ENCODE measurements around the gene SLC6A11.

The SLC6A11 gene

DNA sequence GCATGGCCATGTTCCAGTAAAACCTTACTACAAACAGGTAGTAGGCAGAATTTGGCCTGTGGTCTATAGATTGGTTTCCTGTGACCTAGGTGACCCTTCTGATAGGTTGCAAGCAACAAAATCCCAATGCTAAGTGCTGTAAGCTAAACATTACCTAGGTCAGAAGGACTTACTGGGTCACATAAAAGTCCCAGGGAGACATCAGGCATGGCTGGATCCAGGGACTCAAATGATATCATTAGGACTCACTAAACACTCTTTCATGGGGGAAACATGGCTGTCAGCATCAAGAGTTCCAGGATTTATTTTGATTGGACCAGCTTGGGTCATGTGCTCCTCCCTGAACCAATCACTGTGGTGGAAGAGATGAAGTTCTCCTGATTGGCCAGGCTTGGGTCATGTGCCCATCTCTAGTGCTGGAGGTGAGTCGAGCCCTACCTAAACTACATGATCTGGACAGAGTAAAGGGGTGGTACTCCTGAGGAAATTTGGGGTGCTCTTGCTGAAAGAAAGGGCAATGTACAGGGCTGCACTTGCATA is 159.7 kb downstream of the SLC6A11 start:
- DNase-seq (ENCODE audit: low read depth in 3 of 3, low spot score in 1 of 3) = no peak

DNA sequence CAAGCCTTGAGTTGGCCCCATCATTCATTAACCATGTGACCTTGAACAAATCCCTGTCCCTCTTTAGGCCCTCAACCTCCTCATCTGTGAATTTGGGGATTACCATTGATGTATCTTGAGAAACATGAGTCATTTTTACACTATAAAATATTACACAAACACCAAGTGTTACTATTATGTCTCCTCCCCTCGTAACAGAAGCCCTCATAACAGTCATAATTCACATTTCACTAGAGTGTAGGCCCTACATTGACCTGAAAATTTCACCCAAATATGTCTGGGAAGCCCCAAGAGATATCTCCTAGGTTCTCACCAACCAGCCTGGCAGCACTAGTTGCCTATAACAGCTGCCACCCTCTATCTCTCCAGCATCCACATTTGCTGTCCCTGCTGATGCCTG is 160.7 kb downstream of the SLC6A11 start:
- DNase-seq (ENCODE audit: low read depth in 3 of 3, low spot score in 1 of 3) = no peak

DNA sequence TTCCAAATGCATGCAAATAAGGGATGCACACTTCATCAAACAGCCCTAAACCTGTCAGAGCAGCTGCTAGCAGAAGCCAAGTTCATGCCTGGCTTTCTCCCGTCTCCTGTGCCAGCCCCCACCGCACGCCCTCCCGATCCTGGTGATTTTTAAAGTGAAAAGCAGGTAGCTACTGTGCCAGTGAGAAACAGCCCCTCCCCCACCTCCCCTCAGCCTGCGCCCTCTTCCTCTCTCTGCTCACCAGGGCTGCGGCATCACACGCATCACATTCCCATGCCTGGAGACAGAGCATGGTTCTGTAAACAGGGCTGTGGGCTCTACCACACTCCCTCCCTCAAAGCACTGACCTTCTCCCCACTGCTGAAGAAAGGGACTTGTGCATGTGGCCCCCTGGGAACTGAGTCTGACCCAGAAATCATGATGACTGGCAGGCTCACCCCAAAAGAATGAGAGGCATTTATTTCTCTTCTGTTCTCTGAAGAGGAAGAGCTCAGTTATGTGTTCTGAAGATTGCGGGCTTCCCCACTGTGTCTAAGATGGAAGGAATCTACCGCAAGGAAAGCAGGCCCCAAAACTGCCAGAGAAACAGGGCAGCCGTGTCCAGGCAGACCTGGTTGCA is 162.0 kb downstream of the SLC6A11 start:
- DNase-seq (ENCODE audit: low read depth in 3 of 3, low spot score in 1 of 3) = no peak

DNA sequence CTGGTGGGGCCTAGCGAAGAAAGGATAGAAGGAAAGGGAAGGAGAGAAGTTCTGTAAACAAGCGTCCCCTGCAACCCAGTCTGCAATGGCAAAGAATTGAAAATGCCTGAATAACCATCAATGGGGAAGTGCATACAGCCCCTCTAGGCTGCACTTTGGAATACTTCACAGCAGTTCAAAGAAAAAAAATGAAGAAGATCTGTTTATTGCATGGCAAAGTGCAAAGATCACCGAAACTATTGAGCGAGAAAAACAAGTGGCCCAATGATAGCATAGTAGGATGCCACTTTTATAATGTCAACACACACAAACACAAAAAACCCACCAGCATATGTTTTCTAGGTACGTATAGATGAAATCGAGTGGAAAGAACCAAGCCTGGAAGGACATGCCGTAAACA is 162.9 kb downstream of the SLC6A11 start:
- DNase-seq (ENCODE audit: low read depth in 3 of 3, low spot score in 1 of 3) = no peak

DNA sequence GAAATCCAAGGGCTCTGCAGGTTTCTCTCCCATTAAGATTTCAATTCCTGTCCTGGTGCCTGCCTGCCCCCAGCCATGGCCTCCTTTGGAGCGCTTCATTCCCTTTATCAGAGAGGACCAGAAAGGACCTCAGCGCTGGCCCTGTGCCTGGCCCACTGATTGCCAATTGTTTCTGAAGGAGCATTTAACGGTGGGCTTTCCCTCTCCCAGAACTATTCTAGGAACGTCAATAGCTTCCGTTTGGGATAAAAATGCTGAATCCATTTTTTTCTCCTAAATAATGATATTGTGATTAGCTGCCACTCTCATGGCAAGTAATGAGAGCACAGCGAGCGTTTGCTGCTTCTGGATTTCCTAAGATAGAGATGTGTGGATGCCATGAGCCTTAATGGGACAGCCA is 164.3 kb downstream of the SLC6A11 start:
- no peak for DNase-seq (ENCODE audit: low read depth in 3 of 3, low spot score in 1 of 3)

DNA sequence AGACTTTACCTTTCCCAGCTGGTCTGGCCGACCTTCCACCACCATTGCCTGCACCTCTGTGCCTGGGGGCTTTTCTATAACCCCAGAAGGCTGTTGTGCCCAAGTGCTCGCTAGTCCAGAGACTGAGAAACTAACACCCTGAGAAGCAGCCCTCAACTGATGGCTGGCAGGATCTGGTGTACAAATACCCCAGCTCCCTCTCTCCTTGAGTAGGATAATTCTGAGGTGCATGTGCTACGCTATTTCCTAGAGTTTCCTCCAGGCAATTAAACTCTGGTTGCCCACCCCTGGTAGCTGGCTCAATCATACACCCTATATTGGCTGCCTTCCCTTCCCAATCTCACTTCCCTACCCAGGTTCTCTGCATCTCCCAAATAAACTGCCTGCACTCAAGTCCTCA is 165.0 kb downstream of the SLC6A11 start:
- DNase-seq (ENCODE audit: low read depth in 3 of 3, low spot score in 1 of 3) = no peak

DNA sequence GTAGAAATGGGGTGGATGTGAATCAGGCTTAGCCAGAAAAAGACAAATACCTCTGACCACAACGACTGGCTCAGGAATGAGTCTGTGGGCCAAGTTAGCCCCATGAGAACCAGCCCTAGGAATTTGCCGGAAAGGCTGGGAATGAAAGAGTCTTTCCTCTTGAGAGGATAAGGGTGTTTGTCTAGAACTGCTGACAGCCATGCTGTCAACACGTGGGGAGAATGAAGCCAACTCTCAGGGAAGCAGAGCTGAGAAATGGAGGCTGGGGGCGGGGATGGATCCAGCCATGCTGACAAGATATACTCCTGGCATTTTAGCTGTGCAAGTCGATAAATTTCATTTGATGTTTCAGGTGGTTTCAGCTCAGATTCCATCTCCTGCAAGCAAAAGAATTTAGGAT is 165.9 kb downstream of the SLC6A11 start:
- DNase-seq (ENCODE audit: low read depth in 3 of 3, low spot score in 1 of 3) = no peak

DNA sequence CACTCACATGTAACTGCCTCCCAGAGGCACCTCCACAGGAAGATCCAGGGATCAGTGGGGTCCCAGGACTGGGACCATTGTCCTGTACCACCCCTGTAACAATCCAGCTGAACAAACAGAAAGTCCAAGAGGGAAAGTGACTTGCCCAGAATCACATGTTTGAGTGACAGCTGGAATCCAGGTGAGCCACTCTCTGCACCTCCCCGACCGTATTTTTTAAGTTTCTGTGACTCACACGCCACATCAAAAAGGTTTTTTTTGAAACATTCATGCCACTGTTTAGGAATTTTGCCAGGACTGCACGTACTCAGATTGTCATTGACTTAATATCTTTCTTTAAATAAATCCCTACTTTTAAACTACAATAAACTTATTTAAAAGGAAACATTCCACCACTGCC is 166.8 kb downstream of the SLC6A11 start:
- DNase-seq (ENCODE audit: low read depth in 3 of 3, low spot score in 1 of 3) = no peak

DNA sequence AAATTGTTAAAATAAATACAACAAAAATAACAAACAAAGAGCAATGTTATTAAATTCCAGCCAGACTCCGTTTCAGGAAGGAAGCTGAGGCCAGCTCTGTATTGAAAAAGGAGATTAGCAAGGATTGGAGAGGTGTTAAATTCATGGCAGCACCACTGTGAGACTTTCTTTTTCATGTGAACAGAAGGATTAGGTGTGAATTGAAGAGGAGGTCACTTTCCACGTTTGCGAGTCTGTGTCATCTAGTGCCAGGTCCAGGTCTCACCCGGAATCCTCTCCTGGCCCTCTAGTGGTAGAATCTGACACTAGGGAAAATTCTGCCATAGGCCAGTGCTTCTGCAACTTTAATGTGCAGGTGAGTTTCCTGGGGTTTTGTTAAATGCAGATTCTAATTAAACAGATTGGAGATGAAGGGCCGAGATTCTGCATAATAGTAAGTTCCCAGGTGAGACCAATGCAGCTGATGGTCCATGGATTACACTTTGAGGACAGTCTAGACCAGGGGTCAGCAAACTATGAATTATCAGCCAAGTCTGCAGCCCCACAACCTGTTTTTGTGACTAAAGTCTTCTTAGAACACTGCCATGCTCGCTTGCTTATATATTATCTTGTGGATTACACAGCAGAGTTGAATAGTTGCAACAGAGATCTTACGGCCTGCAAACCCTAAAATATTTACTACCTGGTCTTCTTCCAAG is 167.3 kb downstream of the SLC6A11 start:
- no peak for DNase-seq (ENCODE audit: low read depth in 3 of 3, low spot score in 1 of 3)

DNA sequence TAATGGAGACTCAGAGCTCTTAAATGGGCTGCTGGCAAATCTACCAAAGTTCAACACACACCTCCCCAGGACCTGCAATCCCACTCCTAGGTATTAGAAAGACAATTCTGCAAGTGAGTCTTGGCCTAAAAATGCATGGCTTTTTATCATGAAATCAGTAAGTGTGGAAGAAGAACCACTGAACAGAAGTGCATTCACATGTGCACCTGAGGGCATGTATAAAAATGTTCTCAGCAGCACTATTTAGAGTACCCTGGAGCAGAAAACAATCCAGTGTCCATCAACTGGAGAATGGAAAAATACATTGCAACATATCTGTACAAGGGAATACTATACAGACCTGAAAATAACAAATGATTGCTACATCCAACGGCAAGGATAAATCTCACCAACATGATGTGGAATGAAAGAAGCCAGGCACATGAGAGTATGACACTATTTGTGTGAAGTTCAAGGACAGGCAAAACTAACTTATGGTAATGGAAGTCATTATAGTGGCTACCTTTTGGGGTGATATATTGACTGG is 168.4 kb downstream of the SLC6A11 start:
- no peak for DNase-seq (ENCODE audit: low read depth in 3 of 3, low spot score in 1 of 3)

DNA sequence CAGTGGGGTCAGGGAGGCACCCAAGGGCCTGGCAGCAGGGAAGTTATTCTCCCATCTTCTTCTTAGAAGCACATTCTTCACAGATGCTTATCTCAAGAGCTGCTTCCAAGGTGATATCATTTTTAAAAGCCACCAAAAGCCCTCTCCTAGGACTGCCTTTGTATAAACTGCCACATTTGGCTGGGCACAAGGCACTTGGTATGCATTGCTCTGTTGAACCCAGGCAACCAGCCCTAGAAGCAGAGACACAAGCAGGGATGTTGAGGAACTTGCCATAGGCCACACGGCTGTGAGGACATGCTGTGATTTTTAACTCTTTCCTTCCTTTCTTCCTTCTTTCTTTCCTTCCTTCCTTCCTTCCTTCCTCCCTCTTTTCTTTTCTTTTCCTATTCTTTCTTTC is 169.2 kb downstream of the SLC6A11 start:
- DNase-seq (ENCODE audit: low read depth in 3 of 3, low spot score in 1 of 3) = no peak

DNA sequence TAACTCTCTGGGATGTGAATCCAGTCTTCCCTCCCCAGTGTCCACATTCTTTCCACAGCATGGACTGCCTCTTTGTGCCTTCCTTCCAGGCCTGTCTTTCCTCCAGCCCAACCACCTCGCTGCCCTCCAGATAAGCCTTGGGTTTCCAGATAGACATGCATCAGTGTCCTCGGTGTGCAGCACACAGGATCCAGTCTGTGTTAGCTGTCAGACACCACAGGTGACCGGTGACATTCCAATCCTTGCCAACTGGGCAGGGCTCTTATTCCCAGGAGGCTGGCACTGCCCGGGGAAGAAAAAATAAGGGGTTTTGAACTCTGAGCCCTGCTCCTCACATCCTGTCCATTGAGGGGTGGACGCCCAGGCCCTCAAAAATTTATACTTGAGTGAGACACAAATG is 170.6 kb downstream of the SLC6A11 start:
- DNase-seq (ENCODE audit: low read depth in 3 of 3, low spot score in 1 of 3) = no peak

DNA sequence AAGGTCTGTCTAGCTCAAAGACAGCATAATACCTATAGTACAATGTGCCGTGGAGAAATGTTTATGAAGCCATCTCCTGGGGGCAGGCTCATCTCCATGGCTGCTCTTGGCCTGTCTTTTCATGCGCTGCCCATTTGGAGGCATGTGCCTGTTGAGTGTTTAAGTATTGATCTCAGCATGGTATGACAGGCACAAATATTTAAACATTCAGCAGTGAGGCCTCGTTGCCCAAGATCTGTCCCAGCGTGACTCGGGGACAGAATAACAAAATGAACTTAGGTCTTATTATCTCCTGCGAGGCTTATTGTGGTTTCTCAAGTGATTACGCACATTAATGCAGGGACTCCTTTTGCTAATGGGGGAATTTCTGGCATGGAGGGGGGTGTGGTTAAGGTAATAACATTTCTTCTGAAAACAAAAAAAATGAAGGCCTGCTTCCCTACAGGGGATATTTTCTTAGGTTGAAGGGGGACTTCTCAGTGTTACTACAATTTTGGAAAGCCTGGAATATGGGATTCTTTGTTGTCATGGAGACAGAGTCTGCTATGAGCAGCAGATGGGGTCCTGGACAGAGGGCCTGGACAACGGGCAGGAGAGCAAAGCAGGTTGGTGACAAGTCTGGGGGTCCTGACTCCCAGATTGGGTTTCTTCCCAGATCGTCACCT is 172.1 kb downstream of the SLC6A11 start:
- DNase-seq (ENCODE audit: low read depth in 3 of 3, low spot score in 1 of 3) = no peak

DNA sequence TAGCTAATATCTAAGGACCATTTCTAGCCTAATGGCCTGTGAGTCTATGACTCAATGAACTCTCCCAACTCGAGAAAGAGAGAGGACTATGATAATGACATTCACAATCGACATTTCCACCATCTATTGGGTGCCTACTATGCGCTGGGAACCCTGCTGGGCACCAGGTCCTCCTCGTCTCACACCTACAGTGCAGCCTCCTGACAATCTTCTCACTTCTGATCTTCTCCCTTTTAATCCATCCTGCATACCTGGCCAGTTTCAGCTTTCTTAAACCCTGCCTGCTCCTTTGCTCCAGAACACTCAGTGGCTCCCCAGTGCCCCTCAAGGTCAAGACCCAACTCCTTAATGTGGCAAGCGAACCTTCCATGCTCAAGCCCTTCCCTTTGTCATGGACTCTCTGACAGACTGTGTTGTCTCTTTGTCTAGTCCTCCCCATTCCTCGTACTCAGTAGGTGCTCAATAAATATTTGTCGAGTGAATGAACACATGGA is 173.0 kb downstream of the SLC6A11 start:
- no peak for DNase-seq (ENCODE audit: low read depth in 3 of 3, low spot score in 1 of 3)

Measured in stimulated activated CD4-positive, alpha-beta T cell treated with anti-CD3 and anti-CD28 coated beads, TNF-alpha, amount 100 ng/mL, for 1 hour (primary cell).